Liver (tissue), 9 donors: ENCODE measurements around the gene KIF1A. TPM values are rescaled to one million over a fixed set of nuclear protein-coding genes. Genes with fewer than 3 reads are reported as not detected.

Experiments used
- DNase-seq: peaks from one replicate; pipeline ENCODE4 v3.0.0-alpha.2; 2017; ENCODE audit warnings: low spot score
- H3K27ac ChIP-seq, 2 donors: one replicate each; pipeline ENCODE4 v1.7.0; 2013; ENCODE audit warnings: inconsistent platforms in 2 of 2, low read length in 2 of 2, control low read depth in 1 of 2, low read depth in 1 of 2, mild to moderate bottlenecking in 1 of 2
- H3K27me3 ChIP-seq, 4 donors: one replicate each; pipeline versions ENCODE4 v1.6.1 to v1.7.0; 2013; ENCODE audit warnings: low read length in 3 of 4, inconsistent platforms in 1 of 4, mild to moderate bottlenecking in 1 of 4, moderate library complexity in 1 of 4; ENCODE audit not compliant: control insufficient read depth in 4 of 4, insufficient read depth in 4 of 4
- H3K36me3 ChIP-seq, 4 donors: one replicate each; pipeline versions ENCODE4 v1.6.1 to v1.7.0; 2013; ENCODE audit warnings: low read length in 3 of 4, mild to moderate bottlenecking in 3 of 4, low read depth in 1 of 4, moderate library complexity in 1 of 4; ENCODE audit not compliant: control insufficient read depth in 4 of 4, insufficient read depth in 3 of 4
- H3K4me1 ChIP-seq, 4 donors: one replicate each; pipeline versions ENCODE4 v1.6.1 to v1.7.0; 2013; ENCODE audit warnings: low read length in 3 of 4, mild to moderate bottlenecking in 3 of 4, moderate library complexity in 1 of 4; ENCODE audit not compliant: control insufficient read depth in 4 of 4, insufficient read depth in 4 of 4
- H3K4me3 ChIP-seq, 3 donors: one replicate each; pipeline versions ENCODE4 v1.6.1 to v1.7.0; 2013; ENCODE audit warnings: low read length in 3 of 3, control low read depth in 1 of 3, low read depth in 1 of 3, mild to moderate bottlenecking in 1 of 3
- H3K9ac ChIP-seq, 2 donors: one replicate each; pipeline ENCODE4 v1.7.0; 2013; ENCODE audit warnings: low read length in 2 of 2, mild to moderate bottlenecking in 2 of 2, moderate library complexity in 2 of 2, control low read depth in 1 of 2, low read depth in 1 of 2
- H3K9me3 ChIP-seq, 4 donors: one replicate each; pipeline versions ENCODE4 v1.6.1 to v1.7.0; 2013; ENCODE audit warnings: low read length in 3 of 4; ENCODE audit not compliant: control insufficient read depth in 4 of 4
- CTCF ChIP-seq: fragments of 150-350 bp; IDR thresholded peaks from 2 replicates; pipeline ENCODE4 v1.5.1; 2017; ENCODE audit warnings: improper control_type of control experiment, low read depth, low read length; ENCODE audit not compliant: missing input control
- GABPA ChIP-seq, 2 donors: IDR thresholded peaks in 1 of 2; conservative IDR thresholded peaks in 1 of 2; 2 replicates each; pipeline ENCODE4 v1.6.1; 2016; ENCODE audit warnings: antibody characterized with exemption in 2 of 2, mild to moderate bottlenecking in 1 of 2, moderate library complexity in 1 of 2
- HNF4G ChIP-seq: IDR thresholded peaks from 2 replicates; pipeline ENCODE4 v1.6.1; 2016; ENCODE audit warnings: antibody characterized with exemption
- MAX ChIP-seq: IDR thresholded peaks from 2 replicates; pipeline ENCODE4 v1.6.1; 2016; ENCODE audit warnings: antibody characterized with exemption
- NR2F2 ChIP-seq: IDR thresholded peaks from 2 replicates; pipeline ENCODE4 v1.6.1; 2016; ENCODE audit warnings: antibody characterized with exemption
- RAD21 ChIP-seq, 2 donors: IDR thresholded peaks; 2 replicates each; pipeline ENCODE4 v1.6.1; 2016; ENCODE audit warnings: antibody characterized with exemption in 2 of 2, mild to moderate bottlenecking in 2 of 2
- SP1 ChIP-seq: IDR thresholded peaks from 2 replicates; pipeline ENCODE4 v1.6.1; 2018; ENCODE audit warnings: antibody characterized with exemption, mild to moderate bottlenecking
- TAF1 ChIP-seq: conservative IDR thresholded peaks from 2 replicates; pipeline ENCODE4 v1.6.1; 2016; ENCODE audit warnings: antibody characterized with exemption, mild to moderate bottlenecking
- ZBTB33 ChIP-seq: IDR thresholded peaks from 2 replicates; pipeline ENCODE4 v1.6.1; 2016; ENCODE audit warnings: antibody characterized with exemption
- WGBS: extraction: QIAGEN DNeasy Blood & Tissue Kit; methylation state at CpG from one replicate; pipeline ENCODE4 v1.1.7; 2013; 5-methylcytosine and 5-hydroxymethylcytosine counted together
- polyA plus RNA-seq, 2 donors: library from polyadenylated mRNA; stranded (reverse) in 1 of 2; unstranded in 1 of 2; fragments of 200-250 nt in 1 of 2; fragments of >200 nt in 1 of 2; fragmentation: Nextera tagmentation in 1 of 2; extraction: Ambion mirVana in 1 of 2; gene quantifications; one replicate each; pipeline versions ENCODE4 v1.2.1 to v1.2.3, GENCODE V29; 2013 to 2015
- total RNA-seq, 2 donors: library from RNA; depleted of rRNA; stranded (reverse); fragments of >200 nt; gene quantifications; one replicate each; pipeline ENCODE4 v1.2.3, GENCODE V29; 2014
- TF ChIP-seq, protein P1 (sequence below): IDR thresholded peaks from 2 replicates; pipeline ENCODE4 v1.6.1; 2016; ENCODE audit warnings: antibody characterized with exemption, mild to moderate bottlenecking
- donor health status: healthy.
- donor health status: healthy.
- donor health status: healthy.
- donor health status: healthy.
- donor health status: healthy.

Gene KIF1A
- total and polyA plus RNA-seq, 4 donors = 0.03 to 0.21 (median 0.11) TPM

- peak; percentile 64 for DNase-seq
- H3K9ac ChIP-seq = no peak overlapping the region
- no peak for TF ChIP-seq HNF4G
- TF ChIP-seq ZBTB33 = no peak
- TF ChIP-seq RAD21 (IDR thresholded peaks at IDR 0.05) = peak; percentile 93 to 97
- peak; percentile 73 for TF ChIP-seq CTCF
- TF ChIP-seq, protein P1, sequence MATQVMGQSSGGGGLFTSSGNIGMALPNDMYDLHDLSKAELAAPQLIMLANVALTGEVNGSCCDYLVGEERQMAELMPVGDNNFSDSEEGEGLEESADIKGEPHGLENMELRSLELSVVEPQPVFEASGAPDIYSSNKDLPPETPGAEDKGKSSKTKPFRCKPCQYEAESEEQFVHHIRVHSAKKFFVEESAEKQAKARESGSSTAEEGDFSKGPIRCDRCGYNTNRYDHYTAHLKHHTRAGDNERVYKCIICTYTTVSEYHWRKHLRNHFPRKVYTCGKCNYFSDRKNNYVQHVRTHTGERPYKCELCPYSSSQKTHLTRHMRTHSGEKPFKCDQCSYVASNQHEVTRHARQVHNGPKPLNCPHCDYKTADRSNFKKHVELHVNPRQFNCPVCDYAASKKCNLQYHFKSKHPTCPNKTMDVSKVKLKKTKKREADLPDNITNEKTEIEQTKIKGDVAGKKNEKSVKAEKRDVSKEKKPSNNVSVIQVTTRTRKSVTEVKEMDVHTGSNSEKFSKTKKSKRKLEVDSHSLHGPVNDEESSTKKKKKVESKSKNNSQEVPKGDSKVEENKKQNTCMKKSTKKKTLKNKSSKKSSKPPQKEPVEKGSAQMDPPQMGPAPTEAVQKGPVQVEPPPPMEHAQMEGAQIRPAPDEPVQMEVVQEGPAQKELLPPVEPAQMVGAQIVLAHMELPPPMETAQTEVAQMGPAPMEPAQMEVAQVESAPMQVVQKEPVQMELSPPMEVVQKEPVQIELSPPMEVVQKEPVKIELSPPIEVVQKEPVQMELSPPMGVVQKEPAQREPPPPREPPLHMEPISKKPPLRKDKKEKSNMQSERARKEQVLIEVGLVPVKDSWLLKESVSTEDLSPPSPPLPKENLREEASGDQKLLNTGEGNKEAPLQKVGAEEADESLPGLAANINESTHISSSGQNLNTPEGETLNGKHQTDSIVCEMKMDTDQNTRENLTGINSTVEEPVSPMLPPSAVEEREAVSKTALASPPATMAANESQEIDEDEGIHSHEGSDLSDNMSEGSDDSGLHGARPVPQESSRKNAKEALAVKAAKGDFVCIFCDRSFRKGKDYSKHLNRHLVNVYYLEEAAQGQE = peak; percentile 96
- 53% methylated on average over 9 of the region's 9 CpGs for WGBS
- H3K27me3 ChIP-seq = no peaks in the 10 kb centered on the region
- no peak overlapping the region for H3K4me3 ChIP-seq
- H3K4me1 ChIP-seq = no peaks in the 10 kb centered on the region
- H3K9me3 ChIP-seq = no peaks in the 10 kb centered on the region
- no peaks in the 10 kb centered on the region for H3K36me3 ChIP-seq
- no peak overlapping the region for H3K27ac ChIP-seq
Observed at GRCh38 chr2:240840435-240841060, 20.5 kb upstream of the KIF1A start.

DNA sequence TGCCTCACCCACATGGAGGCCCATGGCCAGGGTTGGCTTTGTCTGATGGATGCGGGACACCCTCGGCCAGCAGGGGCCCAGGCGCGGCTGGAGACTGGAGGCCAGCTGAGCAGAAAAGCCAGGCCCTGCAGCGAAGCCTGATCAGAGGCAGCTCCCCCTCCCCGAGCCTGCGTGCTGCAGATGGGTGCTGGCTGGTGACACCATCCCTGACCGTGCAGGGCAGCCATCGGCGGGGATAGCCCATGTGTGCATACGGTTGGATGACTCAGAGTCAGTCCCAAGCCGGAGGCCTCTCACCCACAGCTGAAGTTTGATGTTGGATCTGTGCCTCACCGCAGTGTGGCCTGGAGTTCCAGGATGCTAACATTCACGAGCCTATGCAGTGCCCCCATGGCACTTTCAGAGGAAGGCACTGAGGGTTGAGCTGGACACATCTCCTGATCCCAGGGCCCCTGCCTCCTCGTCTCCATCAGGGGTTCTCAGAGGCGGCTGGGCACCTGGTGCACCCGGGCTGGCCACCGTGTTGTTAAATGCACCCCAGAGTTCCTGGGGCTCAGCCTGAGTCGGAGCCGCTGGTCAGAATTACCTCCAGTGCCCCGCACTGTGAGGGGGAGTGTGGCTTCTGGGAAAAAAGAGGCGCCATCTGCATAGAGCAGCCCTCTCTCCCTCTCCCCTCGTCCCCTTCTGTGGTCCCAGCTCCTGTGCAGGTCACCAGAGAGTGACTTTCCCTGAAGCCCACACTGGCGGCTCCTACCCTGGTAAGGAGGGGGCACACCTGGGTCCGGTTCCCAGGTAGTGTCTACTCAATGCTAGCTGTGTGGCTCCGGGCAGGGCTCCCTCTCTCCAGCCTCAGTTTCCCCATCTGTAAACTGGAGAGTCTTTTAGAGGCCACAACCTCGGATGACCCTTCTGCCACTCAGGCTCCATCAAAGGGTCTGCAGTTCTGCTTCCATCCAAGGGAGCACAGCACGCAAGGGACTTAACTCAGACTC is 19.4 kb upstream of the KIF1A start:
- no peak overlapping the region for H3K4me3 ChIP-seq

More for the DNA sequence above, 19.4 kb upstream of the KIF1A start:
- H3K36me3 ChIP-seq = no peaks in the 10 kb centered on the region
- H3K9me3 ChIP-seq = no peaks in the 10 kb centered on the region
- TF ChIP-seq GABPA (IDR thresholded peaks at IDR 0.05 in 1 of 2, conservative IDR thresholded peaks at IDR 0.05 in 1 of 2) = no peak
- no peak for TF ChIP-seq TAF1
- TF ChIP-seq SP1 = no peak
- TF ChIP-seq NR2F2 = no peak
- no peak for TF ChIP-seq CTCF
- no peak for TF ChIP-seq MAX
- no peaks in the 10 kb centered on the region for H3K27me3 ChIP-seq
- 93% methylated on average over 28 of the region's 28 CpGs for WGBS
- DNase-seq = no peak
- H3K4me1 ChIP-seq = no peaks in the 10 kb centered on the region
- no peak overlapping the region for H3K27ac ChIP-seq
- H3K9ac ChIP-seq = no peak overlapping the region
